AG04450 (cell line): Measurements from ENCODE around the gene LTBP2. TPM values are rescaled to one million over a fixed set of nuclear protein-coding genes. Genes with fewer than 3 reads are reported as not detected.

Experiments
- CTCF ChIA-PET: fragments of 300-600, 350-600 bp; formaldehyde crosslinking; extraction: SDS; loops from one replicate; lab custom pipeline; 2022; ENCODE audit warnings: antibody characterized with exemption, inconsistent platforms; lab: Charles Lee
- POLR2A ChIA-PET: fragments of 350-600 bp; formaldehyde crosslinking; extraction: SDS; loops from one replicate; lab custom pipeline; 2021; ENCODE audit warnings: antibody characterized with exemption, inconsistent platforms; lab: Yijun Ruan, JAX
- DNase-seq: peaks from one replicate; pipeline ENCODE4 v3.0.0-alpha.2; 2011; ENCODE audit warnings: low read depth, low spot score
- H3K27ac ChIP-seq: one replicate; pipeline ENCODE4 v1.5.1; 2012; ENCODE audit warnings: low read depth, low read length, control low read depth
- H3K27me3 ChIP-seq: one replicate; pipeline ENCODE4 v1.6.0; 2012; ENCODE audit warnings: low read length; ENCODE audit not compliant: control insufficient read depth, insufficient read depth
- H3K4me3 ChIP-seq: 2 replicates; pipeline ENCODE4 v1.5.1; 2011; ENCODE audit warnings: mild to moderate bottlenecking, low read depth, low read length, control low read depth
- H3K9me3 ChIP-seq: 2 replicates; pipeline ENCODE4 v1.5.1; 2012; ENCODE audit warnings: low read length; ENCODE audit not compliant: control insufficient read depth, insufficient read depth
- CTCF ChIP-seq: IDR thresholded peaks from 2 replicates; pipeline ENCODE4 v1.5.1; 2011; ENCODE audit warnings: low read depth, low read length, control low read depth, inconsistent platforms
- polyA plus RNA-seq: library from polyadenylated mRNA; depleted of rRNA; stranded (reverse); fragments of >200 nt; gene quantifications from 2 replicates; pipeline ENCODE4 v1.2.3, GENCODE V29; 2011

Gene LTBP2
- polyA plus RNA-seq, 1 experiment: 44.3 TPM

GRCh38 chr14:74641601-74642391 lies 29.8 kb upstream of the LTBP2 start:
- Histone ChIP-seq H3K27ac (peak overlapping the region; percentile 21), H3K27me3 (peaks cover 2% of the 10 kb centered on the region), H3K9me3 (no peaks in the 10 kb centered on the region), H3K4me3 (no peak overlapping the region)
- CTCF ChIA-PET: interaction anchor here (0.9 kb wide), 1 partner anchor 15 kb away, joined by 3 read pairs; no protein-coding TSS in a partner anchor
- POLR2A ChIA-PET: interaction anchor here (0.6 to 1.4 kb wide), 4 partner anchors 8 to 25 kb away, joined by 4 to 6 read pairs (median 4); no protein-coding TSS in a partner anchor
- no peak for TF ChIP-seq CTCF
- DNase-seq: no peak

- no peak overlapping the region for H3K4me3 ChIP-seq
- no peaks in the 10 kb centered on the region for H3K9me3 ChIP-seq
- DNase-seq: no peak
- TF ChIP-seq CTCF: no peak
- ChIA-PET POLR2A (interaction anchor here (0.6 to 1.2 kb wide), 3 partner anchors 12 to 19 kb away, joined by 3 to 7 read pairs (median 3); no protein-coding TSS in a partner anchor), CTCF (interaction anchor here (1.0 to 1.1 kb wide), 2 partner anchors 26 to 27 kb away, joined by 3 read pairs; partner anchors contain the start of gene LTBP2)
- H3K27ac ChIP-seq: no peak overlapping the region
- H3K27me3 ChIP-seq: peaks cover 2% of the 10 kb centered on the region
These were observed 26.9 kb upstream of the LTBP2 start for GRCh38 chr14:74638966-74639365.

- DNase-seq: no peak
- Histone ChIP-seq H3K27me3 (peaks cover 2% of the 10 kb centered on the region), H3K9me3 (no peaks in the 10 kb centered on the region), H3K27ac (no peak overlapping the region), H3K4me3 (no peak overlapping the region)
- CTCF ChIA-PET: interaction anchor here (0.6 to 1.1 kb wide), 2 partner anchors 25 to 260 kb away, joined by 3 to 6 read pairs; no protein-coding TSS in a partner anchor
- no peak for TF ChIP-seq CTCF
- POLR2A ChIA-PET: interaction anchor here (1.0 kb wide), 1 partner anchor 19 kb away, joined by 3 read pairs; no protein-coding TSS in a partner anchor
These were observed 26.0 kb upstream of the LTBP2 start for GRCh38 chr14:74638066-74638465.

- ChIA-PET CTCF (interaction anchor here (1.1 kb wide), 1 partner anchor 24 kb away, joined by 3 read pairs; no protein-coding TSS in a partner anchor), POLR2A (interaction anchor here (1.0 kb wide), 1 partner anchor 18 kb away, joined by 3 read pairs; no protein-coding TSS in a partner anchor)
- TF ChIP-seq CTCF: no peak
- no peak overlapping the region for H3K4me3 ChIP-seq
- DNase-seq: no peak
- H3K9me3 ChIP-seq: no peaks in the 10 kb centered on the region
- no peaks in the 10 kb centered on the region for H3K27me3 ChIP-seq
- H3K27ac ChIP-seq: no peak overlapping the region
These were observed 25.1 kb upstream of the LTBP2 start for GRCh38 chr14:74637178-74637550.
